Inflammatory macrophage treated with lipopolysaccharide for 4 hours (primary cell): ENCODE results near the gene COLQ.
A peak's percentile ranks its signal among the peaks of the same experiment; 100 is the strongest.
"Not testable (repeated sequence)": the region's sequence is repeated elsewhere in the genome, so short reads cannot be mapped to it uniquely, and the experiment has no call there.

Source experiments
- DNase-seq: peaks from one replicate; pipeline ENCODE4 v3.0.0-alpha.2; 2020

COLQ gene

DNA sequence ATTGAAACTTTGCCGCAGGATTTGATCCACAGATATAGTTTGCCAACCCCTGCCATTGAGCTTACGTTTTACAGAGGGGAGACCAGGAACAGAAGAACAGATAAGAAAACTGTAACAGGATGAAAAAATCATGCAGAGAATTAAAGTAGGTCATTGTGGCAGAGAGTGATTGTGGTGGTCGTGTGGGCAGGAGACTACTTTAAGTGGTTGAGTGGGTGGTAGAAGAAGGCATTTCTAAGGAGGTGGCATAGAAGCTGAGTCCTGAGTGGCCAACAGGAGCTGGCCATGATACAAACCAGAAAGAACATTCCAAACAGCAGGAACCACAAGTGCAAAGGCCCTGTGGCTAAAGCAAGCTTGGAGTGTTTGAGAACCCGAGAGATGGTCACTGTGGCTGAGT is 34.5 kb downstream of the COLQ start:
- no peak for DNase-seq

DNA sequence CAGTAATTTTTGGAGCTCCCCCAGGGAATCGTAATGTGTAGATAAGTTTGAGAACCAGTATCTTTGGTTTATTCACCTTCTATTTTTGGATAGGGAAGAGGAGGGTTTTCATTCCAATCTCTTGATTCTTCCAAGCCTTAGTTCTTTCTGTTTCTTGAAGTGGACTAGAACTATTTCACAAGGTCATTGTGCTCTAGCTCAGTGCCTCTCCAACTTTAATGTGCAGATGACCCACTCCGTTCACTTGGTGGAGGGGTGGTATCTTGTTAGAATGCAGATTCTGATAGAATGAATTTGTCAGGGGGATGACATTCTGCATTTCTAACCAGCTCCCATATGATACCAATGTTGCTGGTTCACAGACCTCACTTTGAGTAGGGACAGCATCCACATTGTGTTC is 35.5 kb downstream of the COLQ start:
- no peak for DNase-seq

DNA sequence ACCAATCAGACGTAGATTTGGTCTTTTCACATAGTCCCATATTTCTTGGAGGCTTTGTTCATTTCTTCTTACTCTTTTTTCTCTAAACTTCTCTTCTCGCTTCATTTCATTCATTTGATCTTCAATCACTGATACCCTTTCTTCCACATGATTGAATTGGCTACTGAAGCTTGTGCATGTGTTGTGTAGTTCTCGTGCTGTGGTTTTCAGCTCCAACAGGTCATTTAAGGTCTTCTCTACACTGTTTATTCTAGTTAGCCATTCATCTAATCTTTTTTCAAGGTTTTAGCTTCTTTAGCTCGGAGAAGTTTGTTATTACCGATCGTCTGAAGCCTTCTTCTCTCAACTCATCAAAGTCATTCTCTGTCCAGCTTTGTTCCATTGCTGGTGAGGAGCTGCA is 37.0 kb downstream of the COLQ start:
- DNase-seq: not testable (repeated sequence)

DNA sequence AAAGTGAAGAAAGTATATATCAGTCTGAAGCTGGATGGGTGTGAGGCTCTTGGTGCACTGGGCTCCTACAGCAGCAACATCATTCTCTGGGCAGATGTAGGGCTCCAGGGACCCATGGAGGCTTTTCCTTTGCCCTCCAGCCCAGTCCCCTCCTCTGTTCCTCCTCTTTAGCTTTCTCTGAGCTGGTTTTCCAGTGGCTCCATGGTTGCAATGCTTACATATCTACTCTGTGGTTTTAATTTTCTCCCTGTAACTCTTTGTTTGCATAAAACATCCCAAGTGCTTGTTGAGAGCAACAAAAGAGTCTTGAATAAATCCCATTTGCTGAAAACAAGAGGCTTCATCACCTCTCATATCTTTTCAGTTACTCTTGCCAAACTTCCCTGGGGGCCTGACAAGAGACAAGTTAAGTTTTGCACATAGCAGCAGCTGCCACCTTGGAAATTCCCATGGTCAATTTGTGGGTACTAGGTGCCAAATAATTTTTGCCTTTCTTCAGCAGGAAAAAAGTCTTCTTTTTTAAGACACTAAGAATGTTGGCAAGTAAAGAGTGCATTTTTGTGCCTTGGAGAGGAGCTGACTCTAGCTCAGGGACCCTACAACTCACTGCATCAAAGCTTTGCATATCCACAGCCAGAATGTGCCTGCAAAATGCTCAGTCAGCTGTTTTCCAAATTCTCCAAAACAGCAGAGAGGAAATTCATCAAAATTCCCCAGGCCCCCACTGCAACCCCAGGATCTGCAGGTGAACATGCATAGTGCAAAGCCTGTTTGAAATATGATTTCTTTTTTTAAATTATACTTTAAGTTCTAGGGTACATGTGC is 41.9 kb downstream of the COLQ start:
- no peak for DNase-seq

DNA sequence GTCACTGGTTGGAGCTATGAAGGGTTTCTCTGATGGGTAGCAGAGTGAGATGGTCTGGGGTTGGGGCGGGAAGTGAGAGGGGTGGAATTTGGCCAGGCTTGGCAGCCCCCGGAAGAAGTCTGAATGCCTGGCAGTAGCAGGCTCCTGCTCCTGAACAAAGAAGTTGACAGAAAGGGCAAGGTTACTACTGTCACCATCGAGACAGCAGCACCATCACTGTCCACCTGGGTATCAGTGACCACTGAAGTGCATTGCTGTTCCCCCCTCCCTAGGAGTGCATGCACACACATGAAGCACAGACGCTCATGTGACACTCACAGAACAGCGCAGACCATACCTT is 42.9 kb downstream of the COLQ start:
- no peak for DNase-seq

DNA sequence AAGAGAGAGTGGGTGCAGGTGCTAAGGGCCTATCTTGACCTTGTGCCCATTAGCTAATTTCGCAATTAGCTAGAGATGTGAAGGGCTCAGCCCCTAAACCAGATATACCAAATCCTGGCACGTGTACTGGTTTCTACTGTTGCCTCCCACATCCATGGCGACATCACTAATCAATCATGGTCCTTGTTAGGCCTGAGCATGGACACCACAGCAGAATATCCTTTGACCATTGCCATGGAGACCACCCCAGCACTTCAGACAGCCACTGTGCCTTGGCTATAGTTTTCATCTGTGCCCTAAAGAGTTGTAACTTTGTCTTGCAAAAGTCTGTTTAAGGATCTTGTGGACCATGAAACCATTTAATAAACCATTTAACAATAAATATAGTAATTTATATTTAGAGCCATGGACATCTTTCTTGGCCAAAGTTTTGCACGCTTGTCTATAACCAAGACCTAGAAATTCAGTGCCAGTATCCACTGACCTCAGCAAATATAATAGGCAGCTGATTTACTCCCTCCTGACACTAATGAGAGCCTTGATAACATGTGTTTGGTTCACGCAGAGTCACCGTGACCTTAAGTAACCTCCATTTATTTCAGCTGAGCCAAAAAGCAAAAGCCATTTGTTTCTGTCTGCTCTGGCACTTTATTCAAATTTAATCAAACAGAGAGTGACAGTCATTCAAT is 43.4 kb downstream of the COLQ start:
- no peak for DNase-seq

DNA sequence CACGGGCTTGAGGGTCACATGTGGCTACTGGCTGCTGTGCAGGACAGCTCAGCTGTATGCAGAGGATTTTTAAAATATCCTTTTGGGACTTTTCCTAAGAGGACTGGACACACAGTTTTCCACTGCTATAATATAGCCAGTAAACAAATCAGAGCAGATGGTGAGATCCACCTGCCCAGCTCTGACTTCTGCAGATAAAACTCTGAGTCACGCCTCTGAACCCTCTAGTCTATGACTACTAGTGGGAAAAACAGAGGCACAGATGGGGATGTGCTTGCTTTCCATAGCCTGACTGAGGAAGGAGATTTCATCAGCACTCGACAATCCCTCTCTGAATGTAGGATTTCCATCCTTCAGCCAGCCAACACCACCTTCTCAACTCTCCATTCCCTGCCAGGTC is 45.1 kb downstream of the COLQ start:
- no peak for DNase-seq

DNA sequence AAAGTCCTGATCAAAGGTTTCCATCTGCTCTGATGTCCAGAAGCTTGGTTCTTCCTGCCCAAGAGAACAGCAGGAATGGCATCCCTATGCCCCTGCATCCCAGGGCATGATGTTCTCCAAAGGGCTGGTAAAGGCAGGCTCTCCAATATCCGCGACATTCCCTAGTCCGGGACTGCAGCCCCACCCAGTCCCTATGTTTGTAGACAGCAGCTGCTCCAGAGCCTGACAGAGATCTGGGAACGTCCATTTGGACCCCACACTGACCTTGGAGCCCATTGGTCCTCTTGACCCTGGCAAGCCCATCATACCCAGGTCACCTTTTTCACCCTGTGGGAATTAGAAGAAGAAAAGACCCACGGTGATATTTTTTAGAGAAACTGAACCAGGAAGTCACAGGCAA is 46.3 kb downstream of the COLQ start:
- DNase-seq: no peak

DNA sequence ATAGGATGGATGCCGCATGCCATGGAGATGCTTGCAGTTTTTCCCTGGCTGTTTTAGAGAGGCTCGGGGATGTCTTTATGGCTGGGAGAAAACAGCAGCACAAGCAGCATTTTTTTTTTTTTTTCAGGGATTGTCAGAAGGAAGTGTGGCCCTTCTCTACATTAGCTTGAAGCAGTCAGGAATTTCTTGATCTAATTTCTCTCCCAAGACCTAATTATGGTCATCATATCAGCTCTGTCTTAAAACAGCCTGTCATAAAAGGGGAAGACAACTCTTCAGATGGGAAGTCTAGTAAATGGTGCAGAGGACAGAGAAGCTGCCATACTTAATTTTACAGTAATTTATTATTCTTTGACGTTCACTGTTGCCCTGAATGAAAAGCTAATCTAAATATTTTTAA is 49.6 kb downstream of the COLQ start:
- DNase-seq: no peak

DNA sequence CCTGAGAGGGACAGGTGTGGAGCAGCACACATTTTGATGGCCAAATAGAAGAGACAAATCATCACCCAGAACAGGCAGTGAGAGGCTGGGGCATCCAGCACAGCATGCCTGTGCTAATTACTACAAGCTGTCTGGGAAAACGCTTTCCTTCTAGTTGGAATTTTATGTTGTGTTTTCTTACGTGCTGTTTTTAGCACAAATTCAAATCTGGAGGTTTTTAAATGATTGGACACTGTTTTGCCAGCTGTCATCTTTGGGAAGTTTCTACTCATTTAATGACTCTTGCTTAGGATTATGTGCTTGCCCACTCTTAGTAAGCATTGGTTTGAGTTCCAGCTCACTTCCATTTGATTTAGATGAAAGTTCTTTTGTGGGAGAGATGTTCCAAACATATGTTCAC is 50.7 kb downstream of the COLQ start:
- DNase-seq: no peak

DNA sequence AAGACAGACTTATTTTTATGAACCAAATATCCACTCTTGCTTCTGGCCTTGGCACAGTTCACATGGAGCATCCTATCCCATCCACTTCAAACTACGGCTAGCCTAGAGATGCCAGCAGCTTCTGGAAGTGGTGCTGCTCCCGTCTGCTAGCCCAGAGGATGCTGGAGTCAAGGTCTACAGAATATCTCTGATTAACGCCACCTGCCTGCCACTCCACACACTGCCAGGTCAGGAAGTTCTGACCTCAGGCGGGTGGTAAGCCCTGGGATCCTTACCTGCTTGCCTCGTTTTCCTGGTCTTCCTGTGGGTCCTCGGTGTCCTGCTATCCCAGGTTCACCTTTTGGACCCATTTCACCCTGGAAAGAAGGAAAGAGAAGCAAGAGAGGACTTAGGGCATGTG is 51.2 kb downstream of the COLQ start:
- DNase-seq: no peak

DNA sequence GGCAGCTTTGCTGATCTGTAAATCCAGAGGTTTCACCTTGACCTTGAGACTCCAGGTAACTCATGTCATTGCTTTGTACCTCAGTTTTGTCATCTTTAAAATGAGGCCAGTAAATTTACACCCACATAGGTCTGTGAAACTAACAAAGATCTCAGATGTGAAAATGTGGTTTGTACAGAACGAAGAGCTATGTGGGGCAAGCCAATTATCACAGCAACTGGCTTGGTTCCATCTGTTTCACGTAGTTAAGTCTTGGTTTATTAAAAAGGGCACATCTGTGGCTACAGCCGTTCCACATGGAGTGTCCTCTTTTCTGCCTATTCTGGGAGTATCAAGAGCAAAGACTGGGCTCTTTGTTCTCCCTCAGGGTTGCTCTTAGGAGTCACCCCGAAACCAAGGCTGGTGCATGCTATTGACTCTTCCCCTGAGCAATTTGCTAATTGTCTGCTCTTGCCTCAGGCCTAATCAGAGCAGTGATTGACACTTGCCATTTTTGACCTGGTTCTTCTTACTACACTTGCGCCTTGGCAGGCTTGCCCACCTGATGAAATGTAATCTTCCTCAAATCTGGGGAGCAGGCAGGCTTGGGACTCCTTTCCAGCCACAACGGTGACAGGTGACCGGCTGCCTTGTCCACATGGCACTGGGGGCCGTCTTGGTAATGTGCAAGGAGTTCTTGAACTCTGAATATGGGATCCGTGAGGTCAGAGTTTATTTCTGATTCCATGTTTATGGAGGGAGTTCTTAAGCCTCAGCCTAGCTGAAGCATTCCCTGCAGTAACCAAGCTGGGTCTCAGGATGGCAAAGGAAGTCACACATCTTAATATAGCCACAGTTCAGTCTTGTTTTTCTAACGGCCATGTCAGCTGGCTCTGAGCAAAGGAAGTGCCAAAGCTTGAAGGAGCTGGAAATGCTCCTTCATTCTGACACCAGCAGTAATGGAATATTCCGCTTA is 54.0 kb downstream of the COLQ start:
- no peak for DNase-seq

DNA sequence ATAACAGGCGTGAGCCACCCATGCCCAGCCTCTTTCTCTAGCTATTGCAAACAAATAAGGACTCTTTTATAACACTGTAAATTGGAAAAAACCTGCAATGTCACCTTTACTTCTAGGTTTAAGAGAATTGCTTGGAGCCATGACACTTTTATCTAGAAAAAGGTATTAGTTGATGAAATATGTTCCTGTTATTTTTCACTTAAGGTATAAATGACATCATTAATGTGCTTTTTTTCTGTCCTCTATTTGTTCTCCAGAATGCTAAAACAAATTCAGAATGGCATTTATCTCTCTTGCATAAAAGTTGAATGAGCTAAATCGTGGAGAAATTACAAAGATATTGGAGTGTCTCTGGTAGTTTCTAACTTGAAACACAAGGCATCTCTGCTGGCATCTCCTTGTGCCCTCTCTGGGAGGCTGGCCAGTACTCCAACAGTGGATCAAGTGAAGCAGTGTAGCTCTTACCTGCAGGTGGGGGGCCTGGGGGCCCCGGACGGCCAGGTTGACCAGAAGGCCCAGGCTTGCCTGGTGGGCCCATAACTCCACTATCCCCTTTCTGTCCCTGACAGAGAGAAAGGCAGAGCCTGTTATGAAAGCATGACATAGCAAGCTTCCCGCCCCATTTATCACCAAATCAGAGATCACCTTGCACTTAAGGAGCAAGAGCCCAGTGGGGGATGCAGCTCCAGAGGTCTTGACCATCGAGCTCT is 55.5 kb downstream of the COLQ start:
- no peak for DNase-seq

DNA sequence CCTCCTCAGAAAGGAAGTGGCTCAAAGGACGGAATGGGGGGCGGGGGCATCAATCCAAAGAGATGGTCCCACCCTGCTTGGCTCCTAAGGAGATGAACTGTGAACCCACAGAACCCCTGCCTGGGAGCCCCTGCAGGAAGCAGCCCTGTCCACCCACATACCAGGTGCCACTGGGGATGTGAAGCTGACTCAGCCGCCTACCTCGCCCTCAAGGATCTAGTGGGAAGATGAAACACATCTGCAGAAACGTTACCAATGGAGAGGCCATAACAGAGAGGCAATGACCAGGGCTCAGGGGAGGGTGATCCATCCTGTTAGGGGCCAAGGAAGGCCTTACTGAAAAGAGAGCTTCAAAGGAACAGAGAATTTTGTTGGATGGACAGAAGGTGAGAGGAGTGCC is 59.1 kb downstream of the COLQ start:
- no peak for DNase-seq

DNA sequence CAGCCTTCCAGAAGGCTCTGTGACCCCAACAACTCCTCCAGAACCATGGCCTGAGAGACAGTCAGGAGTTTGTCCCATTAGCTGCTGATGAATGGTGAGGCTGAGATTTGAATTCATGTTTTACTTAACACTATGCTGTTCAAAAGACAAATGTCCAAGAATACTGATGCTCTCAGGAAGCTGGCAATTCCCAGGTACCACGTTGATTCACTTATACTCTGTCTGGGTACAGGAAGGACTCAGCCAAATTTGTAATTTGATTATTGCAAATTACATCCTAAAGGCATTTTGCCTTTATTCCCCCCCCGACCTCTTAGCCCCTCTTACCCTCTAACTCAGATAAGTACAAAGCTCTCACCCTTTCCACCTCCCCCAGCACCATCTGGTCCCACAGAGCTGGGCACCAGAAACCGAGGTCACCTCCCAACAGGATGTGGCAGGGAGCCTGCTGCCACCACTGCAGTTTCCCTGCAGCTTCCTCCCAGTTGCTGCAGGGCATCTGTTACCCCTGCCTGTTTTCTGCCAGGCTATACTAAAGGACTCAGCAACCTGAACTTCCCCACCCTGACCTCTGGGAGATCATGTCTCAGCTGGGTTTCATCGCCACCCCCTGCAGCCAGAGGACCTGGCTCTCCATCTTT is 60.5 kb downstream of the COLQ start:
- no peak for DNase-seq

DNA sequence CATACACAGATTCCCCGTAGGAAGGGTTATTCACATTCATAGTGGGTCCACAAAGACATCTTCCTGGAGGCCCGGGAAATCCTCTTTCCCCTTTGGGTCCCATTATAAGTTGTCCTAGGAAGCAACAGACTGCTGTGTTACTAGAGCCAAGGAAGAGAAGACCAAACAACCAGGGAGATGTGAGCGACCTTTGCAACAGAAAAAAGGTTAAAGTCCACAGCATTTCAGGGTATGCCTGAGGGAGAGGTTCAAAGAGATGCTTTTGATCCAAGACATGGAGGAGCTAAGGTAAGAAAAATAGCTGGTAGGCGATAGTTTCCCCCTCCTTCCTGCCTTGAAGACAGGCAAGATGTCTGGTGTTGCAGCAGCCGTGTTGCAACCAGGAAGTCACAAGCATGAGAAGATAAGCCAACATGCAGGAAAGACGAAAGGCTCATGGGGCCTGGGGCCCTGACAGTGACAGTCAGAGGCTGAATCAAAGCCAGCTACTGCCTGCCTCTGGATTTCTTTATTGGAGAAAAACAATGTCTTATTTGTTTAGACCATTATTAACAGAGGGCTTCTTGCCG is 63.2 kb downstream of the COLQ start:
- peak; percentile 72 for DNase-seq

DNA sequence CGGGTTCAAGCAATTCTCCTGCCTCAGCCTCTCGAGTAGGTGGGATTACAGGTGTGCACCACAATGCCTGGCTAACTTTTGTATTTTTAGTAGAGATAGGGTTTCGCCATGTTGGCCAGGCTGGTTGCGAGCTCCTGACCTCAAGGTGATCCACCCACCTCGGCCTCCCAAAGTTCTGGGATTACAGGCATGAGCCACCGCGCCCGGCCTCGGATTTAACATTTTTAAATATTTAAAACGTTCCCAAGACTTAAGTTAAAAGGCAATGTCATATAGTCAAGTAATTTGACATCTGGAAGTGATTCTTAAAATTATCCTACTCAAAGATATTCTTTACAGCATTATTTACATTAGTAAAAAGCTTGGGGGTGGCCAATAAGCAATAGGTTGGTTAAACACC is 64.6 kb downstream of the COLQ start:
- not testable (repeated sequence) for DNase-seq

DNA sequence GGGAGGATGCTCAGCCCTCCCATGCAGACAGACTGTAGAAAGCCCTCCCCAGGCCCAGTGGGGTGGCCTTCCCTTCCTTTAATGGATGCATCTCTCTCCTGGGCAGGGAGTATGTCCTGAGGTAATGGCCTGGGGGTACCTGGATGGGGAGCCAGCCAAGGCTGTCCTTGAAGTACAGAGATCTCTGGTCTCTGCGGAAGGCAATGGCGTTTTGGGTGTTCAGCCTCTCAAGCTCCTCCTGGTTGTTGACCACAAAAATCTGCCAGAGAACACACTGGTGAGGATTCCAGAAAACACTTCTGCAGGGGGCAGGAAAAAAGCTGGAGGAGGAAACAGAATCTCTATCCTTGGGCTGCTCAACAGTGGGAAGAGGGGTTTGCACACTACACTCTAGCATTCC is 65.2 kb downstream of the COLQ start:
- no peak for DNase-seq

DNA sequence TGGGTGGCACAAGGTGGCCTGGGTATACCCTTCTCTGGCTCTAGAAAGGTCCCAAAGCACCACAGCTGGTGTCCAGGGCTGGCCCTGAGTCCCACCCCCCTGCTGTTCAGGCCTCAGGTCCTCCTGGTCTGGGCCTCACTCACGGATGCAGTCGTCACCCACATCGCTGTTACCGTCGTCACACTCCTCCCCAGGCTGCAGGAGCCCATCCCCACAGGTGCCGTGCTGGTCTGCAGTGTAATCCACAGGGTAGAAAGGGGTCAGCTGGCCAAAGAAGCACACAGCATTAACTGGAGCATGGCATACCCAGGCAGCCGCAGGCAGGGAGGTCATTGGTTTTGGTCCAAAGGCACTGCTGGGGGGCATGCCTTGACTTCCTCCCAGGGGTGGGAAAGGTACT is 65.8 kb downstream of the COLQ start:
- DNase-seq: no peak

DNA sequence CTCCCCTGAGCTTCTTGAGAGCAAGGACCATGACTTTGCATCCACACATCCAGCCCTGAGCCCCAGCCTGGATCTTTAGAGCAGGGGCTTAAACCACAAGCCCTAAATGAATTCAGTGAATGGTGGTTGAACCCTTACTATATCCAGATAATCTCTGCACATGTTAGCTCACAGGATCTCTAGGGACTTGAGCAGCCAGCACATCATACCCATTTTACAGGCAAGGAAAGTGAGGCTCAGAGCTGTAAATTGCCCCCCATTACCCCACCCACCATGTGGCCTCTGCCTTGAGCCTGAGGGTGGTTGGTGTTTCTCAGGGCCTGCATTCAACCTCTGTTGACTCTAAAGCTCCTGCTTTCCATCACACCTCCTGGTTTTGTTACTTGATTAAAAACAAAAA is 66.5 kb downstream of the COLQ start:
- no peak for DNase-seq

DNA sequence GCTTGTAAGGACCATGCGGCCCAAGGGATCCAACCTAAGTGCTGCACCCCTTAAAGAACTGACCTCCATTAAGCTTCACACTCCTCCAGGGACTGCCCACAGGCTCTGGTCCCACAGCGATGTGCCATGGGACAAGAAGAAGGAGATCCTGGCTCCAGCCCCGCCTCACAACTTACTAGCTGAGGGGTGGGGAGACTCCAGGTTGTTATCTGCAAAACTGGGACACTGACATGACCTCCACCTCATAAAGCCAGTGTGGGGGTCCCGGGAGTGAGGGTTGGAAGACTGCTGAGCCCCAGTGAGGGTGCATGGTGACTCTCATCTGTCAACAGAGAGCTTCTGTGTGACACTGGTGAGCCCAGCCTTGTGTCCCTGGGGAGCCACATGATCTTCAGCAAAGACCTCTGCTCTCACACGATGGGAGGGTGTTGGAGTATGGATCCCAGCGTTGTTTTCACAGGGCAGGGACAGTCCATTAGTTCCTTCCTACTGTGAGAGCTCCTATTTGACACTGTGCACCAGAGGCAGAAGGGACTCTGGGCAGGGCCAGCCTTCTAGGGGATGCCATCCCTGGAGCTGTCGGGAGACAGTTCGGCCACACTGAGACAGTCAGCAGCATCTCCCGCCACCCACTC is 67.4 kb downstream of the COLQ start:
- DNase-seq: no peak

DNA sequence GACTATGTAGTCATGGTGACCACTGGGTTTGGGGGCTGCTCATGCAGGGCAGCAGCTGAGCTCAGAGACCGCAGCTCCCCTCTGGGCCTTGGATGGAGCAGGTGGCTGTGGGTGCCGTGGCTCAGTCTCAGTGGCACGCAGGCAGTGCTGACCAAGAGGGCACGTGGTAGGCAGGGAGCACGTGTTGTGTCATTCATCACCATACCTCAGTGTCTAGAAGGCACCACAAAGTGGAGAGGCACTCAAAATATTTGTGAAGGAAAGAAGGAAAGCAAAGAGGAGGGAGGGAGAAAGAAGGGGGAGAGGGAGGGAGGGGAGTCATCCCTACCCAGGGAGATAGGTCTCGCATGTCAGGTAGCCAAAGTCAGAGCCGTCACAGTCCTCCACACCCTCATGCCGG is 68.0 kb downstream of the COLQ start:
- DNase-seq: no peak
